Raji (cell line): ENCODE results near the gene NKAIN2.

Experiments used
- POLR2A ChIP-seq: IDR thresholded peaks from 2 replicates; pipeline ENCODE4 v1.6.1; 2011; ENCODE audit warnings: low read depth, low read length, control low read depth; ENCODE audit not compliant: insufficient read depth

Gene NKAIN2

GRCh38 chr6:124670801-124671200 is 867.1 kb downstream of the NKAIN2 start:
- TF ChIP-seq POLR2A = no peak

GRCh38 chr6:124671324-124671723 is 867.7 kb downstream of the NKAIN2 start:
- TF ChIP-seq POLR2A = no peak

GRCh38 chr6:124674042-124674441 is 870.4 kb downstream of the NKAIN2 start:
- TF ChIP-seq POLR2A = no peak

- no peak for TF ChIP-seq POLR2A
Observed at GRCh38 chr6:124676033-124676432, 872.4 kb downstream of the NKAIN2 start.

- no peak for TF ChIP-seq POLR2A
Observed at GRCh38 chr6:124677874-124678273, 874.2 kb downstream of the NKAIN2 start.

- TF ChIP-seq POLR2A = no peak
Observed at GRCh38 chr6:124679387-124679786, 875.7 kb downstream of the NKAIN2 start.

- no peak for TF ChIP-seq POLR2A
Observed at GRCh38 chr6:124682751-124683150, 879.1 kb downstream of the NKAIN2 start.

GRCh38 chr6:124683507-124683906 is 879.8 kb downstream of the NKAIN2 start:
- no peak for TF ChIP-seq POLR2A

- no peak for TF ChIP-seq POLR2A
Observed at GRCh38 chr6:124684621-124685020, 881.0 kb downstream of the NKAIN2 start.

GRCh38 chr6:124688369-124688768 is 884.7 kb downstream of the NKAIN2 start:
- TF ChIP-seq POLR2A = no peak

- no peak for TF ChIP-seq POLR2A
Observed at GRCh38 chr6:124694139-124694705, 890.6 kb downstream of the NKAIN2 start.

- no peak for TF ChIP-seq POLR2A
Observed at GRCh38 chr6:124699038-124699437, 895.4 kb downstream of the NKAIN2 start.

GRCh38 chr6:124703541-124703940 is 899.9 kb downstream of the NKAIN2 start:
- TF ChIP-seq POLR2A = no peak

- no peak for TF ChIP-seq POLR2A
Observed at GRCh38 chr6:124714728-124715127, 911.1 kb downstream of the NKAIN2 start.

- no peak for TF ChIP-seq POLR2A
Observed at GRCh38 chr6:124719913-124720312, 916.2 kb downstream of the NKAIN2 start.

- TF ChIP-seq POLR2A = no peak
Observed at GRCh38 chr6:124721331-124721730, 917.7 kb downstream of the NKAIN2 start.

GRCh38 chr6:124722141-124722878 is 918.6 kb downstream of the NKAIN2 start:
- no peak for TF ChIP-seq POLR2A

GRCh38 chr6:124723671-124724070 is 920.0 kb downstream of the NKAIN2 start:
- TF ChIP-seq POLR2A = no peak

GRCh38 chr6:124738482-124738881 is 934.8 kb downstream of the NKAIN2 start:
- no peak for TF ChIP-seq POLR2A
